NB4 (cell line): ENCODE results near the gene KIF1C.

Experiments used
- CTCF ChIP-seq: IDR thresholded peaks from one replicate; pipeline ENCODE4 v1.5.1; 2012; ENCODE audit warnings: low read depth, low read length
- MAX ChIP-seq: IDR thresholded peaks from 2 replicates; pipeline ENCODE4 v1.6.1; 2011; ENCODE audit warnings: low read depth, low read length
- MYC ChIP-seq: IDR thresholded peaks from 2 replicates; pipeline ENCODE4 v1.6.1; 2011; ENCODE audit warnings: low read depth, low read length
- POLR2A ChIP-seq: IDR thresholded peaks from 2 replicates; pipeline ENCODE4 v1.6.1; 2011; ENCODE audit warnings: mild to moderate bottlenecking; ENCODE audit not compliant: insufficient read length; ENCODE audit errors: extremely low read depth

DNA sequence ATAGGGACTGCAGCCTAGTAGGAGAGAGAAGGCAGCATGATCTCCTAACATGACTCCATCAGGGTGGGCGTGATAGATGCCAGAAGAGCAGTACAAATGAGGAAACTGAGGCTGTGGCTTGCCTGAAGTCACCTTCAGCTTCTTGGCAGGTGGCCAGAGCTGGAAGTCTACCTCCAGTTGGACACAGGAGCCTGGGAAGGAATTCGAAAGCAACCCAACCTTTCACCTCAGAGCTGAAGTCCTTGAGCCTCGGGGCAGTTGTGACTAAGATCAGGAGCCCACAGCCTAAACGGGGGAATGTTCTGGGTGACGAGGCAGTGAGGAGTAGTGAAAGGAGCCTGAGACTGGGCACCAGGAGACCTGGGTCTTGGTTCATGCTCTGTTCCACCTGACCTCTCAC lies 46.9 kb downstream of the KIF1C start:
- TF ChIP-seq CTCF: no peak
- no peak for TF ChIP-seq POLR2A
- TF ChIP-seq MAX: no peak
- no peak for TF ChIP-seq MYC
